Nucleus accumbens (tissue), 56 donors: ENCODE data around the gene FOXP2.
"Not testable (repeated sequence)": the region's sequence is repeated elsewhere in the genome, so short reads cannot be mapped to it uniquely, and the experiment has no call there.

Experiments
- DNase-seq, 56 donors: peaks; one replicate each; lab custom pipeline; 2025; lab: John Stamatoyannopoulos, UW

The FOXP2 gene

DNA sequence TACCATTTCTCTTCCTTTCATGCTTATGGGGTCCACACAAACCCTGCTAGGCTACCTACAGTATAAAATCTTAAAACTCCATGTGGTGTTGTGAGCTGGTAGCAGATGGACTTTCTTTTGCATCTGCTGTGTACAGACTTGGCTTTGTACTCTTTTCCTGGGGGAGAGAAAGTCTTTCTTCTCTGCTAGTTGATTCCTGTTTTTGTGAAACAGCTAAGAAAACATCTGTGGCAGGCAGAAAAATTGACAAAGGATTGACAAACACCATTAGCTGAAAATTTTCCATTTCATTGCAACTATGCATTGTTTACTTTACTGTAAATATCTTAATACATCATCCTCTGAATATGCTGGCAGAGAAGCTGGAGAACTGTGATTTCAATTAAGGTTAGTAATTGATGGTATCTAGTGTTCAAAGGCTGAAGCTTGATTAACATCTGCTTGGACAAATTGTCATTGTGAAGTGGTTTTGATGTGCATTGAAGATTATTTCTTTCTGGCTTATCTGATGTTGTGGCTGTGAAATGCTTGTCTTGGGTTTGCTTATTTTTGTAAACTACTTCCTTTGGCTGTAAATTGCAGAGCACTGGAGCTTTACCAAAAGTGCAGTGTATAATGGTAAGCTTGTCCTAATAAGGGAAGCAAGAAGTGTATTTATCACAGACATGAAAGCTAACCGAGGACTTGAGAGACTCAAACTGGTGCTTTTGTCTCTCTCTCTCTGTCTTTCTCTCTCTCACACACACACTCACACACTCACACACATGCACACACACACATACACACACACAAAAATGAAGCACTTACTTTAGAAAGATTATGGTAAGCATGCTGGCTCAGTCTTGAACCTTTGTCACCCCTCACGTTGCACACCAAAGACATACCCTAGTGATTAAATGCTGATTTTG is at the start of gene FOXP2:
FOXP2 (plus strand) TSS at position 660 of the 908 bp plus-strand sequence. CDS start 11,697 bp downstream, outside the sequence.
- no peak for DNase-seq

DNA sequence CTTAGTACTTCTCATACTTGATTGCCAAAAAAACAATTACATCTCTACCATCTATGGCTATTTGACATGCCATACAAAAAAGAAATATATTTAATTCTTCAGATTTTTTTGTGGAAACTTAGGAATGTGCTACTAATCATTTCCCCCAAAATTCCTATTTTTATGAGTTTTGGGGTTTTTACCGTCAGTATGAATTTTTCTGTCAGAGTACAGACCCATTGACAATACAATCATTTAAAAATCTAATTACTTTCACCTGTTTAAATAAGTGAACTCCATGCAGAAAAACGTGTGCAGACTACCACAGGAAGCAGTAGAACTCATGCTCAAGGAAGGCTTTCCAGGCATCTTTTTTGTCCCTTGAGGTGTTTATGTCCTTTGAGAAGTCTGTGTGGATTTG is 48.8 kb upstream of the FOXP2 start:
- DNase-seq: no peak

- DNase-seq: no peak
Measured at GRCh38 chr7:114368492-114368891, 46.1 kb upstream of the FOXP2 start.

DNA sequence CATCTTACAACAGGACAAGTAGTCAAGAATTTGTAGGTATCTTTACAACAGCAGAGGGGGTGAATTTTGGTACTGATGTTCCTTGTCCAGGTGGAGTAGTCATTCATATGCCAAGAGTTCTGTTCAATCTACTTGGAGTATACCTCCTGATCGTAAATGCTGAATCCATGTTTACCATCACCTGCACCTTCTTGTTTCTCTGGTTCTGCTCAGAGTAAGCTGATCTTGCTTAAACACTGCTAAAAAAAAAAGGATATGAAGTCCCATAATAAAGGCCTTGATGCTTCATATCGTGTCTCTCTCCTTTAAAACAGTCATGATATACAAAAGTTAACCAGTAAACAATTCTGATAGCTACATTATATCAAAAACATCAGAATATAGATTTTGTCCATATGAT is 45.3 kb upstream of the FOXP2 start:
- no peak for DNase-seq

DNA sequence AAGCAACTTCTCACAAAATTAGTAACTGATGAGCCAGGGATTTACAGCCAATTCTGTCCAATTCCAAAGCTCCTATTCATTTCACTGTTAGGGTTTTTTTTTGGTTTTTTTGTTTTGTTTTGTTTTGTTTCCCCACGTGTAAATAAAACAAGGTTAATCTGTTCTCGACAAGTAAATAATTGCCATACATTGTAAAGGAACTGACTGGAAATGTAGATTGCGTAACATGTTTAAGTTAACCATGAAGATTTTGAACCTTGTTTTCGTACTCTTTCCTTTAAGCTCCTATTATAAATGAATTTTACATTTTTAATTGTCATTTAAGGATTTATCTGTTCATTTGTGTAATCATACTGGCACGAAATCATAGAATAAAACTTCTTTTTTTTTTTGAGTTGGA is 42.0 kb upstream of the FOXP2 start:
- no peak for DNase-seq

GRCh38 chr7:114375907-114376306 is 38.7 kb upstream of the FOXP2 start:
- no peak for DNase-seq

GRCh38 chr7:114383946-114384345 is 30.7 kb upstream of the FOXP2 start:
- not testable (repeated sequence) for DNase-seq

DNA sequence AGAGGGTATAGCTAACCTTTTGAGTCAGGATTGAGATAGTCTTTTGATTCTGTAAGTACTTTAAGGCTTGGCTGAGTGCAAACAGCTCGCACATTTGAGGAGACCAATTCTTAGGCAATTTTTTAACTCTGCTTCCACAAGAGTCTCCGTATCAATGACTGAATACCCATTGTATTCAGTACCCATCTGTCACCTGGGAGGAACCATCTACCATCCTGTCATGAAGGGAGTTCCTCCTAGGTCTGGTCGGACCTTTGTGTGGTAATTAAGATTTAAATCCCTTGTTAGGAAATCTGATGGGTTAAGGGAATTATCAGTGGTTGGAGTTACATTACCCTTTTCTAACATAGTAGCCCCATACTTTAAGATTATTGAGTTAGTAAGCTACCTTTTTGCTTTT is 30.3 kb upstream of the FOXP2 start:
- DNase-seq: not testable (repeated sequence)

GRCh38 chr7:114388021-114388420 is 26.6 kb upstream of the FOXP2 start:
- no peak for DNase-seq

DNA sequence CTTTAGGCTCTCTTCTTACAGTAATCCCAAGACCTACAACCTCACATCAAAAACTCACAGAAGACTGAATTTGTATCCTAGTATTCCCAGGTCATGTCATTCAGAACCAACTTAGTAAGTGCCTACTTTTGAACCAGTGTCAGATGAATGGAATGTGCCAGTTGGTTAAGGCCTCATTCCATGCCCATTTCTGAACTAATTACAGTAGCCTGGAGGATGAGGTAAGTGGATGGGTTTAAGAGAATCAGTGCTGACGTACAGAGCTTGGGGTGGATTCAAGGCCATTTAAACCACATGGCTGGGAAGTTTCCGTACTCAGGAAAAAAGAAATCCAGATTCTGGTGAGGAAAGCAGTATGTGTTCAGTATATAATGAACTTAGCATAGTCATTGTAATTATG is 21.9 kb upstream of the FOXP2 start:
- no peak for DNase-seq

DNA sequence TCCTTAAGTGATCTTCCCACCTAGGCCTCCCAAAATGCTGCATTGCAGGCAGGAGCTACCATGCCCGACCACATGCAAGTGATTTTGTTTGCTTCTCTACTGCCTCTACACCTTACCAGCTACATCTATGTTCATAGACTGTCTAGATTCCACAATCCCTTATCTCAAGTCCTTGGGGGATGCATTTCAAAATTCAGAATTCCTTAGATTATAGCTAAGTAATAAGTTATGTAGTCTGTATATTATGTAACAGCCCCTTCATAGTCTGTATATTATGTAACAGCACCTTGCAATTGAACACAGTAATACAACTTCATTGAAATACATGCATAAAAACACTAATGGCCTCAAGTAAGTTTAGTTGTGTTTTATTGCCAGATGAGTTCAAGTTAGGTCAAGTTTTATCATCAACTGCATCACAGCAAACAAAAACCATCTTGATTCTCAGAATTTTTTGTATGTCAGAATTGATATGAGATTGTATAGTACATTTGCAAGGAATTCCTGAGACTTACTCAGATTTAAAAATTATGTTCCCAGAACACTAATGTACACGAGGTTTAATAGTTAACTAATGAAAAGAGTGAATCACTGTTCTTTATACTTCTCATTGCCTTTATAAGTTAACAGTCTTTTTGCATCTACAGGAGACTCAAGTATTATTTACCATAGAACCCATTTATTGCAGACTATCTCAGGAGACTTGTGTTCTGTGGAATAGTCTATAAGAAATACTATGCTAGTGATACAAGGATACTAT is 11.6 kb upstream of the FOXP2 start:
- DNase-seq: no peak

GRCh38 chr7:114405427-114405826 is 9.2 kb upstream of the FOXP2 start:
- no peak for DNase-seq

- DNase-seq: no peak
Measured at GRCh38 chr7:114409750-114410149, 4.9 kb upstream of the FOXP2 start.

DNA sequence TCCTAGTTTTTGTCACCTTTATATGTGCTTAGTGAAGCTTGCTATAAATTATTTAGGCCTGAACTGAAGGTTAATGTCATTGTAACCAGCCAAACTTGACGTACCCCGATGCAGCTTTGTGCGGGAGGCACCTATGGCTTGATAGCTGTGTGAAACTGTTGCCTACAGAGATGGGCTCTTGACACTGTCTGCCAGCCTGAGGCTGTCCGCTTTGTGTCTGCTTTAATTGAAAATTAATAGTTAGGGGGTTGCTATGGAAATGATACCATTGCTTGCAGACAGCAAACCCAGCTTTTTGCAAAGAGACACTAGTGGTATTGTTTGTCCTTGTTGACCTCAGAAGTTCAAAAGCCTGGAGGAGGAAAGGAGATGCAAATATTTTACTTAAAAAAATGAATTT is 2.1 kb upstream of the FOXP2 start:
- no peak for DNase-seq

GRCh38 chr7:114413761-114414155 is 857 bp upstream of the FOXP2 start:
- no peak for DNase-seq

DNA sequence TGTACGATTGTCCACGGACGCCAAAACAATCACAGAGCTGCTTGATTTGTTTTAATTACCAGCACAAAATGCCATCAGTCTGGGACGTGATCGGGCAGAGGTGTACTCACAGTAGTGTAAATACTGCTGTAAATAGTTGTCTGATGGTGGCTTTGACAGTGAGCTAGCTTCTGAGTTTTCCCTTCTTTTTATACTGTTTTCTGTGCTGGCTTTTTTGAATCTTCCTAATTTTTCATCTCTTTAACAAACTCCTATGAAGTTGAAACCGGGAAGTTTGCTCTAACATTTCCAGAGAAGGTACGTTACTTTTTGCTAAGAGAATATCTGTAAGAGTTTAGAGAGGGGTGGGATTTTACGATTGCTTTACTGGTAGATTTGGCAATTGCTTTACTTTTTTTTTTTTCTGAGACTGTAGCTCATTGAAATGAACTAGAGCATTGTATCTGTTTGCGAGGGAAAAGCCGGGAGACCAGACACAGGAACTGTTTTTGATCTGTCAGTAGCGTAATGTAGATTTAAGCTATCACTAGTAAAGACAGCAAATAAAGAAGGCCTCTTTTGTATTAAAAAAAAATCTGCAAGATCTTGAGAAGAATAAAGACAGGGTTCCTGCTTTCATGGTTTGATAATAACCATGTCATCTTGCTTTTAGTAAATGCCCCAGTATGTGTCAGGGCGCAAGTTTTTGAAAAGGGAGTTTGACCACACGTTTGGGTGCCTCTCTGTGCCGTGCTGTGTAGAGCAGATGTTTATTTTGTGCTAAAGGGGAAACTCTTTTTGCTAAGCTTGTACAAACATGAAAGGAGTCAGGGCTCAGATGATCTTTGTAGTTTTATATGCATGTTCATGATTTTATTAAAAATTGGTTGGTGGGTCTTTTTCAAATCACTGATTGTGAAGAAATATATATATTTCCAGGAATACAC is 712 bp downstream of the FOXP2 start:
- DNase-seq: peak in 1 of 56 donors; percentile 23

GRCh38 chr7:114416129-114416990 is 1.7 kb downstream of the FOXP2 start:
- DNase-seq: no peak

GRCh38 chr7:114417290-114417689 is 2.7 kb downstream of the FOXP2 start:
- no peak for DNase-seq

DNA sequence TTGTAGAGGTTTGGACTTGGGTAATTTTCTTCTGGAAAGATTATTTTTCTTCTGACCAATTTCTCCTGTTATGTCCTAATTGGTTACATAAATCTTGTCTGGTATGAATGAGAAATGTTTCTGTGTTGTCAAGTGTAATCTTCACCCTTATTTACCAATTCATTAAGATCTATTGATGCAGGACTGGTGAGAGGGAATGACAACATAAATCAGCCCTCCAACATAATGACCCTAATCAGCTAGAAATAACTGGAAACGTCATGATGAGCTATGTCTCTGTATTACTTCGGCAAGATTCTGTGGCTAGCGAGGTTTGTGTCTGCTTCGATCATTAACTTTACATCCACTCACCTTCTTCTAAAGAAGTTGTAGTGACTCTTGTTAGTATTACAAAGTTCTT is 3.5 kb downstream of the FOXP2 start:
- no peak for DNase-seq
